LNCAP (cell line): Measurements from ENCODE around the gene CILP2.

Experiments
- TF ChIP-seq, protein P1 (sequence below): fragments of 450-650 bp; IDR thresholded peaks from 2 replicates; pipeline ENCODE4 v1.5.1; 2017; ENCODE audit warnings: mild to moderate bottlenecking

The CILP2 gene

DNA sequence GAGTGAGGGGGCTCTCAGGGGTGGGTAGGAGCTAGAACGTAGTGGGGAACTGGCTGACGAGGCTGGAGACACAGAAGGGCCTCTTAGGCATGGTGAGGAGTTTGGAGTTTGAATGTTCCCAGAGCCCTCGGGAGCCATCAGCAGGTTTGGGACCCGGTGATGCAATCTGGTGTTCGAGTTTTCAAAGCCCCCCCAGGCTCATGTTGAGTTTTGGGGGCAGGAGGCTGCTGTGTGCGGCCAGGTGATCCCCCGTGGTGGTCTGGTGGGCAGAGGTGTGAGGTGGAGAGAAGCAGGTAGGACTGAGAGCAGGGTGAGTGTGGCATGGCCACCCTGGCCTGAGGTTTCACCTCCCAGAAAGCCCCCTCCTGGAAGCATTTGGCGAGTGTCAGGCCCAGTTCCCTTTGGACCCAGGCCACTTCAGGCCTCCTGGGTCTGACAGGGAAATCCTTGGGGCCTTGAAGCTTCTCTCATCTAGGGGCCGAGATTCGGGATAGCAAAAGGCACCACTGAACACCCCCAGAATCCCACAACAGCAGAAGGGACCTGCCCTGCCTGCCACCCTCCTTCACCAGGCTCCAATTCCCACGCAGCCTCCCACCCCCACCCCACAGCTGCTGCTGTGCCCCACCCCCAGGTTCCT, 8.2 kb upstream of the CILP2 start:
- TF ChIP-seq, protein P1, sequence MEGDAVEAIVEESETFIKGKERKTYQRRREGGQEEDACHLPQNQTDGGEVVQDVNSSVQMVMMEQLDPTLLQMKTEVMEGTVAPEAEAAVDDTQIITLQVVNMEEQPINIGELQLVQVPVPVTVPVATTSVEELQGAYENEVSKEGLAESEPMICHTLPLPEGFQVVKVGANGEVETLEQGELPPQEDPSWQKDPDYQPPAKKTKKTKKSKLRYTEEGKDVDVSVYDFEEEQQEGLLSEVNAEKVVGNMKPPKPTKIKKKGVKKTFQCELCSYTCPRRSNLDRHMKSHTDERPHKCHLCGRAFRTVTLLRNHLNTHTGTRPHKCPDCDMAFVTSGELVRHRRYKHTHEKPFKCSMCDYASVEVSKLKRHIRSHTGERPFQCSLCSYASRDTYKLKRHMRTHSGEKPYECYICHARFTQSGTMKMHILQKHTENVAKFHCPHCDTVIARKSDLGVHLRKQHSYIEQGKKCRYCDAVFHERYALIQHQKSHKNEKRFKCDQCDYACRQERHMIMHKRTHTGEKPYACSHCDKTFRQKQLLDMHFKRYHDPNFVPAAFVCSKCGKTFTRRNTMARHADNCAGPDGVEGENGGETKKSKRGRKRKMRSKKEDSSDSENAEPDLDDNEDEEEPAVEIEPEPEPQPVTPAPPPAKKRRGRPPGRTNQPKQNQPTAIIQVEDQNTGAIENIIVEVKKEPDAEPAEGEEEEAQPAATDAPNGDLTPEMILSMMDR, result no peak

DNA sequence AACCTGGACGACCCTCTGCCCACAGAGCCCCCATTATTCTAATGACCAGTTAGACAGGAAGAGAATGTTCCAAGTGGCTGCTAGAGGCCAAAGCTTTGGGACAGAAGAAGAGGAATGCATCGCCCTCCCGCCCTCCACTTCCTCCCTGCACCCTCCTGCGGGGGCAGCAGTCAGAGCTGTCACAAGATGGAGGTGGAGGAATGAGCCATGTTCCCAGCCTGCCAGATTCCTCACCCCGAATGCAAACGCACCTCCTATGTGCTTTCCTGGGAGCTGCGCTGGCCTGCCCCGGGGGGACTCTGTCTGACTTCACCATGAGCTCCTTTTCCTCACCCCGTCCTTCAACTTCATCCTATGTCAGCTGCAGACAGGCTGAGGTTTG, 7.7 kb upstream of the CILP2 start:
- TF ChIP-seq, protein P1, result no peak

GRCh38 chr19:19530889-19531288, 7.2 kb upstream of the CILP2 start:
- TF ChIP-seq, protein P1, result no peak

DNA sequence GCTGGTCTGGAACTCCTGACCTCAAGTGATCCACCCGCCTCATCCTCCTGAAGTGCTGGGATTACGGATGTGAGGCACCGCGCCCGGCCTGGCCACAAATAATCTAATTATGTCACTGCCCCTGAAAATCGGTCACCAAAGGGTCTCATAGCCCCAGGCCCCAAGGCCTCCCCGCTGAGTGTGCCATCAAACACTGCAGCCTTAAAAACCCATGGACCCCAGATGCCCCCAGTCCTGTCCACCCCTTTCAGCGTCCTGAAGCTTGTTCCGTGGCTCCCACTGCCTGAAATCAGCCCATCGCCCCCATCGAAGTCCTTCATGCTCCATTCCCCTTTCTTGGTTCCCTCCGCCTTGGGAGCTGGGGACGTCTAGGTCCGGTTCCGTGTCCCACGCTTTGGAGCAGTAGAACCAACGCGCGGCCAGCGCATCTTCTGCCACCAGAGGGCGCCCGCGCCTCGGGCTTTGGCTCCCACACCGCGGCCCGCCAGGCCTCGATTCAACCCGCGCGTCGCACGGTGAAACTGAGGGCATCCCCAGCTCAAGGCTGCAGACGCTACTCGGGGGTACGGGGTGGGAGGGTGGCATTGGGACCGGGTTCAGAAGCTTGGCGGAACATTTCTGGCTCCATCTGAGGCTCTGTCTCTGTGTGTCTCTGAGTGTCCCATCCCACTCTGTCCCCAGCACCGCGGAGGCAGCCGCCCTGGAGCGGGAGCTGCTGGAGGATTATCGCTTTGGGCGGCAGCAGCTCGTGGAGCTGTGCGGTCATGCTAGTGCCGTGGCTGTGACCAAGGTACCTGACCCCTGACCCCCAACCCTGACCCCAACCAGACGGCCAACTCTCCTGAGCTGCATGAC, 5.9 kb upstream of the CILP2 start:
- TF ChIP-seq, protein P1, result peak; percentile 97

DNA sequence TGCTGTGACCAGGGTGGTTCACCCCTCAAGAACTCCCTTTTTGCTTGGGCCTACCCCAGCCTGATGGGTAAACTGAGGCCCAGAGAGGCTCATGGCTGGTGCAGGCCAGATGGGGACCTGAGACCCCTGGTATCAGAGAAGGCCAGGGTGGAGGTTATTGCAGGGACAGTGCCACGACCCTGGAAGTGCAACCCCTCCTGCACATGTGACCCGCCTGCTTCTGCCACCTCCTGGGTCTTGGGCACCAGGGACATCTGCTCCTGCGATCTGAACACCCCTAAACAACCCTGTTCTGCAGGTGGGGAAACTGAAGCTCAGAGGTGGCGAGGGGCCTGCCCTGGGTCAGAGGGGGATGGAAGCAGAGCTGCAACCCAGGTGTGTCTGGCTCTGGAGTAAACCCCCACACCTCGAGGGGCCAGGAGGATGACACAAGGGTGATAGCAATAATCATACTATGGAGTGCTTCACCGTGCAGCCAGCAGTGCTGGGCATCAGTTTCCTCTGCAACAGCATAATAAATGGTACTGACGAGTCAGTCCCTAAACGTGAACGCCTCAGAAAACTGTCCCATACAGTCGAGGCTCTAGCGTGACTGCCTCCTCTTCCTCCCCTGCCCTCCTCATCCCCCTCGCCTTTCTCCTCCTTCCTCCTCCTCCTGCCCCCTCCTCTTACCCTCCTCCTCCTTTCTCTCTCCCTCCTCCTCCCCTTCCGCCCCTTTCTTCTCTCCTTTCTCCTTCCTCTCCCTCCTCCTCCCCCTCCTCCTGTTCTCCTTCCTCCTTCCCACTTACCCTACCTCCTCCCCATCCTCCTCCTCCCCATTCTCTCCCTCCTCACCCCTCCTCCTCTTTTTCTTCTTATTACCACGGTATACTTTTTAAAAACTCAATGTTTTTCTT, 5.0 kb upstream of the CILP2 start:
- TF ChIP-seq, protein P1, result no peak

DNA sequence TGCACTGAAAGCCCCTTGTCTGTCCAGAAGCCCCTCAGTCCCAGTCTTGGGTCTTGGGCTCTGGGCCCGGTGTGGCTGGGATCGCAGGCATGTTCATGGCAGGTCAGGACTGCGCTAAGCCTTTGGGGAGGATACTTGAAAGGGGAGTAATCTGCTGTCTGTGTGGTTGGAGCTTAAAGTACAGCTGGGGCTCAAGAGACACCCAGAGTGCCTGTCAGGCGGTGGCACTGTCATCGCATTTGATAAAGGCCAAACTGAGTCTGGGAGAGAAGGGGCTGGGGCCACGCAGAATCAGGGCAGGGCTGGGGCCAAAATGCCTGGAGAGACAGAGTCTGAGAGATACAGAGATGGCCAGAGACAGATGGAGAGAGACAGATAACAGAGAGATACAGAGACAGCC, 4.2 kb upstream of the CILP2 start:
- TF ChIP-seq, protein P1, result no peak

DNA sequence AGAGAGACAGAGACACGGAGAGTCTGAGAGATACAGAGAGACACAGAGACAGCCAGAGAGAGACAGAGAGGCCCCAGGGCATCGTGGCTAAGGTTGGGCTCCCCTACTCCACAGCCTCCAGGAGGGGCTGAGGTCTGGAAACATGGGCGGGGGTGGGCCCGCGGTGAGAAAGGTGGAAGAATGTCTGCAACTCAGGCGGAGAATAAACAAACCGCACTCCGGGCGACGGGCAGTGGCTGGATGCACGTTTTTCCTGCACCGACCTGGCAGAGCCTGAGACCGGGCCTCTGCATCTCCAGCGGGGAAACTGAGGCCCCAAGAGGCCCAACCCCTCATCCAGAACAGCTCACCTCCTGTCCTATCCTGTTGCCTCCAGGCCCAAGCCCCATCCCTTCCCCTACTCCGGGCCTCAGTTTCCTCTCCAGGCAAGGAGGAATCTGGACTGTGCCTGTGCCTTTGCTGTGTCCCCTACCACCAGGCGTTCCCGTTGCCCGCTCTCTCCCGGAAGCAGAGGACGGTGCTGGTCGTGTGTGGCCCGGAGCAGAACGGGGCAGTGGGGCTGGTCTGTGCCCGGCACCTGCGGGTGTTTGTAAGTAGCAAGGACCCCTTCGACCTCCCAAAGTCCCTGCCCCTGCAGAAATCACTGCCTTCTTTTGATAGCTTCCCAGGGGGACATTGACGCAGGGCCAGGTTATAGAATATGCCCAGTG, 3.4 kb upstream of the CILP2 start:
- TF ChIP-seq, protein P1, result no peak
